ENCODE measurements around the gene PEX5L.
A peak's percentile ranks its signal among the peaks of the same experiment; 100 is the strongest.
"Not testable (repeated sequence)": the region's sequence is repeated elsewhere in the genome, so short reads cannot be mapped to it uniquely, and the experiment has no call there.

The PEX5L gene, protein sequence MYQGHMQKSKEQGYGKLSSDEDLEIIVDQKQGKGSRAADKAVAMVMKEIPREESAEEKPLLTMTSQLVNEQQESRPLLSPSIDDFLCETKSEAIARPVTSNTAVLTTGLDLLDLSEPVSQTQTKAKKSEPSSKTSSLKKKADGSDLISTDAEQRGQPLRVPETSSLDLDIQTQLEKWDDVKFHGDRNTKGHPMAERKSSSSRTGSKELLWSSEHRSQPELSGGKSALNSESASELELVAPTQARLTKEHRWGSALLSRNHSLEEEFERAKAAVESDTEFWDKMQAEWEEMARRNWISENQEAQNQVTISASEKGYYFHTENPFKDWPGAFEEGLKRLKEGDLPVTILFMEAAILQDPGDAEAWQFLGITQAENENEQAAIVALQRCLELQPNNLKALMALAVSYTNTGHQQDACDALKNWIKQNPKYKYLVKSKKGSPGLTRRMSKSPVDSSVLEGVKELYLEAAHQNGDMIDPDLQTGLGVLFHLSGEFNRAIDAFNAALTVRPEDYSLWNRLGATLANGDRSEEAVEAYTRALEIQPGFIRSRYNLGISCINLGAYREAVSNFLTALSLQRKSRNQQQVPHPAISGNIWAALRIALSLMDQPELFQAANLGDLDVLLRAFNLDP

DNA sequence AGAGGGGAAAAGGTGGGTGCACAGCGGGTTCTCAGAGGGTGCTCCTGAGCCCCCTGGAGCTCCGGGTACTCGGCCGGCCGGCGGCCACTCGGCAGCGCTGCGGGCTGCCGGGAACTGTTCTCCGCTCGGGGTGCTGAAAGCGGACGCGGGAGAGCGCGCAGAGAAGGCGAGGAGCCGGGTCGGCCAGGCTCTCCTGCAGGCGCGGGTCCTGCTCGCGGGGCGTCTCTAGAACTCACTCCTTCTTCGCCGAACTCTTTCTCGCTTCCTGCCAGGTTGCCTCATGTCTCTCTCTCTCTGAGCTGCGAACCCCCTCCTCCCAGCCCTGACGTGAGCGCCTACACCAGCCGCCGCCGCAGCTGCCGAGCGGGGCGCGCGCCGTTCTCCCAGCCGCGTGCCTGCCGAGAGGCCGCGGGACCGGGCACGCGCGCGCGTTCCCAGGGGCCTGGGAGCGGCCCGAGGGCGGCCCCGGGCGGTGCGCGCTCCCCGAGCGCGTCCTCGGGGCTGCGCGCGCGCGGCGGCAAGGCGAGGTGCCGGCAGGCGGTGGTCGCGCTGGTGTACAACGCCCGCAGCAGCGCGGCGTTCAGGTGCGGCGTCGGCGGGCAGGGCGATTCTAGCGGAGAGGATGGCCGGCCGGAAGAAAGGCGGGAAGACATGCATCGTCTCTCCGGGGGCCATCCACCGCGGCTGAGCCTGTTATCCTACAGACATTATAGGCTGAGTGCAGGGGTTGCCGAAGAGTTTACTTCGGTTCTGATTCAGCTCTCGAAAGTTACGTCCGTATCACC, at the start of gene PEX5L:
PEX5L (minus strand) TSS at position 267 of the 785 bp plus-strand sequence. CDS start 338 bp downstream, outside the sequence.
- DNase-seq (ENCODE audit: low spot score), result peak; percentile 83

DNA sequence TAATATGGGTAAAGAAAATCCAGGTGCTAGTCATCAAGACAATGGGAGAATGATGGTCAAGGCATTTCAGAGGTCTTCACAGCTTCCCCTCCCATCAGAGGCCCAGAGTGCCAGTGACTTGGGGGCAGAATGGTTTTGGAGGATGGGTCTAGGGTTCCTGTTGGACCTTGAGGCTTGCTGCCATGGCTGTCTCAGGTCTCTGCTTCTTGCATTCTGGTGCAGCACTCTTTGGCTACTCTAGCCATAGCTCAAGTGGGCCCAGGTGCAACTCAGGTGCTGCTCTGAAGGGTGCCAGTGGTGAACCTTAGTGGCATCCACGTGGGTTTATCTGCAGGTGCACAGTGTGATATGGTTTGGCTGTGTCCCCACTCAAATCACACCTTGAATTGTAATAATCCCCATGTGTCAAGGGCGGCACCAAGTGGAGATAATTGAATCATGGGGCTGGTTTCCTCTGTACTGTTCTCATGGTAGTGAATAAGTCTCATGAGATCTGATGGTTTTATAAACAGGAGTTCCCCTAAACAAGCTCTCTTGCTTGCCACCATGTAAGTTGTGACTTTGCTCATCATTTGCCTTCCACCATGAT, 48.5 kb upstream of the PEX5L start:
- no peak for DNase-seq (ENCODE audit: low spot score)

DNA sequence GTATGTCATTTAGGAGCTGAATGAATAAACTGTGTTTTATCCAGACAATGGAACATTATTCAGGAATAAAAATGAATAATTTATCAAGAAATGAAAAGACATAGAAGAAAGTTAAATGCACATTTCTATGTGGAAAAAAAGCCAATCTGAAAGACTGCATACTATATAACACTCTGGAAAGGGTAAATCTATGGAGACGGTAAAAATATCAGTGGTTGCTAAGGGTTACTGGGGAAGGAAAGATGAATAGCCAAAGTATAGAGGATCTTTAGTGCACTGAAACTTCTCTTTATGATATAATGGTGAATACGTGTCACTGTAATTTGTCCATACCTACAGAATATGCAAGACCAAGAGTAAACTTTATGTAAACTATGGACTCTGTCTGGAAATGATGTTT, 46.0 kb upstream of the PEX5L start:
- no peak for DNase-seq (ENCODE audit: low spot score)

DNA sequence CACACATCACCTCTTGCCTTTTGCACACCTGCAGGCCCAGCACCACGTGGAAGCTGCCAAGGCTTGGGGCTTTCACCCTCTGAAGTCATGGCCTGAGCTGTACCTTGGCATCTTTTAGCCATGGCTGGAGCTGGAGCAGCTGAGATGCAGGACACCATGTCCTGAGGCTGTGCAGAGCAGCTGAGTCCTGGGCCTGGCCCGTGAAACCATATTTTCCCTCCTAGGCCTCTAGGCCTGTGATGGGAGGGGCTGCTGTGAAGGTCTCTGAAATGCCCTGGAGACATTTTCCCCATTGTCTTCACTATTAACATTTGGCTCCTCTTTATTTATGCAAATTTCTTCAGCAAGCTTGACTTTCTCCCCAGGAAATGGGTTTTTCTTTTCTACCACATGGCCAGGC, 41.9 kb upstream of the PEX5L start:
- no peak for DNase-seq (ENCODE audit: low spot score)

DNA sequence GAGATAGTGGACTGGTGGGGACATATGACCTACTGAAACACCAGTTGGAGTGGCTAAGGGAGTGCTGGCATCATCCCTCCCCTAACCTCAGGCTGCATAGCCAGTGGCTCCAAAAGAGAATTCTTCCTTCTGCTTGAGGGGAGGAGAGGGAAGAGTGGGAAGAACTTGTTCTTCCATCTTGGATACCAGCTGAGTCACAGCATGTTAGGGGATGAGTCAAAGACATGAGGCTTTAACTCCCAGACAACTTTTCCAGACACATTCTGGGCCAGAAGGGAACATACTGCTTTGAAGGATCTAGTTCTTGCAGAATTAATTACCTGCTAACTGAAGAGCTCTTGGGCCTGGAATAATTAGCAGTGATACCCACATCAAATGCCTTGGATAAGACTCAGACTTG, 36.8 kb upstream of the PEX5L start:
- no peak for DNase-seq (ENCODE audit: low spot score)

DNA sequence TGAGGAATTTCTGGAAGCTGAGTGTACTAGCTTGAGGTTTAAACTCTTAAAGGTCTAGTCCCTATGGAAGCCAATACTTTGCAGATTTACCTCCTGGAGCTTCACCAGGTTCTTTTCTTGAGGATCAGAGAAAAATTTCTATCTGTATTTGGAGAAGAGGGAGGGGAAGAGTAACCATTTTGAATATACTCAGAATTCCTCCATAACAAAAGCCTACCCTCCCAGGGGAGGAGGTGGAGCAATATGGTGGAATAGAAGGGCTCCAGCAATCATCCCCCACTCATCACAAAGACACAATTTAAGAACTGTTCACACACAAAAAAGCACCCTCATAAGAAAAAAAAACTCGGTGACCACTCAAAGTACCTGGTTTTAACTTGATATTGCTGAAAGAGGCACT, 36.0 kb upstream of the PEX5L start:
- no peak for DNase-seq (ENCODE audit: low spot score)

DNA sequence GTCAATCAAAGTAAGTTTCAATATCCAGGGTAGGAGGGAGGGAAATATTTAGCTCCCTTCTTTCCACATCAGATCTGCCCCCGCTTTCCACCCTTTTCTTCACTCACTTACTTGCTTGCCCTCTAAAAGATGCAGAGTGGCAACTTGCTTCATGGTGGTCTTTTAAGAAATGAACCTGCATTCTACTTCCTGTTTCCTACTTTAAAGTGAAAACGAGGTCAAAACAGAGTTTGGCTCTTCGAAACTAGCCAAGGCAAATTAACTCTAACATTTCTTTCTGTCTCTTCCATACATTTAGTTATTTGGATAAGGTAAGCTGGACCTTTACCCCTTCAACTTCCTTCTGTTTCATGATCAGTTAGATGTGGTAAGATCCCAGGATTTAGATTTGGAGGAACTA, 34.2 kb upstream of the PEX5L start:
- no peak for DNase-seq (ENCODE audit: low spot score)

DNA sequence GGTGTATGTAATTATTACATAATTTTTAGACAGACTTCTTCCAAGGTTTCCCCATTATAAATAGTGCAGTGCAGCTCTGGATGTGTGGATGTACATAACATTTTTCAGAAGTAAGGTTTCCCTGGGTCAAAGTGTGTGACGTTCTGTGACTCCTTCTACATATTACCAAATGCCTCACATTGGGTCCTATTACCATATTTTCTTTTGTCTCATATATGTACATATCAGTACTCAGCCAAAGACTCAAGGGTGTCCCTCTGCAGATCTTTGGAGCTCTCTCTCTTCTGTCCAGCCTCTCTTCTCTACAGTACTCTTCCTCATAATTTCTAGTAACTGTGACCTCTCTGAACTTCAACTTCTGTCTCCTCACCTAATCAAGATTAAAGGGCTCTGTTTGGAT, 31.3 kb upstream of the PEX5L start:
- DNase-seq (ENCODE audit: low spot score), result no peak

DNA sequence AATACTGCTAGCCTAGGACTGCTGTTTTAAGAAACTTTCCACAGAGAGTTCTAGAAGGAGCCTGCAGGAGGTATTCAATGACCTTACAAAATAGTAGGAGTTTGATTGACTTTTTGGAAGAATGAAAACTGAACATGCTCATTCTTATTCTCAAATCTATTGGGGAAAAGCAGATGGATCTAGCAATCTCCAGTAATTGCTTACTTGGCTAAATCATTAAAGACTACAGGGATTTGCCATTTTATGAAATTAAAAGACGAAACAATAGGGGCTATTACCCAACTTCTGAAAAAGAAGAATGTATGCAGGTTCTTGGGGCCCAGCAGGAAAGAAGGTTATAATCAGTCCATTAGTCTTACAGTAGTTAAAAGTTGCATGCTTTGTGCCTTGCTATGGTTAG, 29.9 kb upstream of the PEX5L start:
- DNase-seq (ENCODE audit: low spot score), result no peak

DNA sequence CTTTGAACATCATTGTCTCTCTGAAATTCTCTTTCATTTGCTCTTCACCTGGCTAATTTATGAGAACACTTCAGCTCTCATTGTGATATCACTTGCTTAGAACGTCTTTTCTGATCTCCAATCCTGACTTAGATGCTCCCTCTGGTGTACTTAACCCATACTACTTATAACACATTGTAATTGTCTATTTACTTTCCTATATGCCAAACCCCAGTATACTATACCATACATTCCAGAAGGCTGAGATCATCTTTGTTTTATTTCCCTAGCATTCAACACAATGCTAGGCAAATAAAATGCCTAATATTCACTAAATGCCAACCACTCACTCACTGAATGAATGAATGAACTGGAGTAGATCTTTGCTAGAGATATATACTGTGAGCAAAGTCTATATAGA, 27.0 kb upstream of the PEX5L start:
- no peak for DNase-seq (ENCODE audit: low spot score)

DNA sequence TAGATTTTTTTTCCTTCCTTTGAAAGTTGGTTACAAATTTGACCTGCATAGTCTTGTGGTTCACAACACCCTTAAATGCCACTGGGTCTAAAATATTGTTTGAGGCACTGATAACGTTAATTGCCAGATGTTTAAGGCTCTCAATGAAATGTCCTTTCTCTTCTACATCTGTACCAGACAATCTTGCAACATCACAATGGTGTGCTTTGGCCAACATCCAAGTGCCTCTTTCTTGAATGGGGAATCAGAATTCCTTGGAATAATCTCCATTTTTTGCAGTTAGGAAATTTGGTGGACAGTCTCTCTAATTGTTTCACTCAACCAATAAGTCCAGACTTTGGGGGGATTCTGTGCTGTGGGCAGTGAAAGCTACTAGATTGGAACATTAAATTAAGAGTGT, 26.0 kb upstream of the PEX5L start:
- DNase-seq (ENCODE audit: low spot score), result no peak

DNA sequence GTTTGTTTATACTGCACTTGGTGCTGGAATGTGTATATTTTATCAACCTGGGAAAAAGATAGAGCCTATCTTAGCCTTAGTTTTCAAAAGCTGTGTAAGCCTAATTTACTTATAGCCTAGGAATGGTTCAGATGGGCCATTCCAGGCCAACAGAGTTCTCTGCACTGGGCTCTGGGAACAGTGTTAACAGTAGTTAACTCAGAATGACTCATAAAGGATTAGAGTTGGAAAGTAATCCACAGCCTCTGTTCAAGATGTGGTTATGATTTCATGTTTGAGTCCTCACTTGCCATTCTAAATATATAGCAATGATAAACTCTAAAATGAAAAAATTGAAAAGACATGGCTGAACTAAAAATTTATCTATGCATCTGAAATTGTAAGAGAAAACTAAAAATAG, 22.6 kb upstream of the PEX5L start:
- no peak for DNase-seq (ENCODE audit: low spot score)

DNA sequence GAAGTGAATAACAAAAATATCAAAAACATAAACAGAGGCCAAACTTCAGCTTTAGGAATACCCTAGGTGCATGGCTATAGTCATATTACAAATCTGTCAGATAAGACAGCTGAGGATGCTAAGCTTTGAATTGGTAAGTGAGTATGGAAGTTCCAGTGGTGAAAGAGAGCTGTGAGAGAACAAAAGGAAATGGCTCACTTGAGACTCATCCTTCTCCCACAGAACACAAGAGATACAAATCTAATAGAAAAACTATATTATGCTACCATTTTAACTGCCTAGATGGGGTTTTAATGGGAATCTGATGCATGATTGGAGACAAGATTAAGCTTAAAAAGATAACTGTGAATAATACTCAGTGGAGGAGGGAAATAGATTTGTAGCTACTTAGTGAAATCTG, 21.5 kb upstream of the PEX5L start:
- DNase-seq (ENCODE audit: low spot score), result no peak

DNA sequence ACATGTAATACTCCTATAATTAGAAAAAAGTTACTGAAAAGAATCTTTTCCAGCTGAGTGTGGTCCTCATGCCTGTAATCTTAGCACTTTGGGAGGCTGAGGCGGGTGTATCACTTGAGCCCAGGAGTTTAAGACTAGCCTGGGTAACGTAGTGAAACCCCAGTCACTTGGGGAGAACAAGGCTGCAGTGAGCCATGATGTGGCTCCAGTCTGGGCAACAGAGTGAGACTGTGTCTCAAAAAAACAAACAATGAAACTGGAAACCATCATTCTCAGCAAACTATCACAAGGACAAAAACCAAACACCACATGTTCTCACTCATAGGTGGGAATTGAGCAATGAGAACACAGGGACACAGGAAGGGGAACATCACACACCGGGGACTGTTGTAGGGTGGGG, 18.9 kb upstream of the PEX5L start:
- not testable (repeated sequence) for DNase-seq (ENCODE audit: low spot score)

DNA sequence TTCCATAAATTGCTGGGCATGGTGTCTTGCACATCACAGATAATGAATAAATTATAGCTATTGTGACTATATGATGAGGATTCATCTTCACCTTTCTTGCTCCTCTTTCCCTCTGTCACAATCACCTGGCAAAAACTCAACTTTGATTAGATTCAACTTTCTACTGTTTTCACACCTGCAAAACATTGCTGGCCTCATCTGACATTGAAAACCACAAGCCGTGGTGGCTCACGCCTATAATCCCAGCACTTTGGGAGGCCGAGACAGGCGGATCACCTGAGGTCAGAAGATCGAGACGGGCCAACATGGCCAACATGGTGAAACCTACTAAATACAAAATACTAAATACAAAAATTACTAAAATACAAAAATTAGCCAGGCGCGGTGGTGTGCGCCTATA, 12.7 kb upstream of the PEX5L start:
- no peak for DNase-seq (ENCODE audit: low spot score)

DNA sequence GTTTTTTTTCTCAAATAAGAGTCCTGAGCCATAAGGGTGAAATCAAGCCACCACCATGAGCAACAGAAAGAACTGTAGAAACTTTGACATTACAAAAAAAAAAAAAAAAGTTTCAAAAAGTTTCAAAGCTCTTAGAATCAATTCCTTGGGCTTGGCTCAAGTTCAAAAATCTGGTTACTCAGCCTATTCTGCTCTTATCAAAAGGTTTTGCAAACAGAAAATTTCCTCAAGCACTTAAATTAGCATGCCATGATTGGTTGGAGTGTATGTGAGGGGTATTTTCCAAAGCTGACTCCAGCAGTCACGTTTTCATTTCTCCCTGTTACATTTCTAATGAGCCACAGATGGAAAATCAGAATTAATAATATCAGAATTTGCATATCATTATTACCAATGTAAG, 12.1 kb upstream of the PEX5L start:
- no peak for DNase-seq (ENCODE audit: low spot score)

DNA sequence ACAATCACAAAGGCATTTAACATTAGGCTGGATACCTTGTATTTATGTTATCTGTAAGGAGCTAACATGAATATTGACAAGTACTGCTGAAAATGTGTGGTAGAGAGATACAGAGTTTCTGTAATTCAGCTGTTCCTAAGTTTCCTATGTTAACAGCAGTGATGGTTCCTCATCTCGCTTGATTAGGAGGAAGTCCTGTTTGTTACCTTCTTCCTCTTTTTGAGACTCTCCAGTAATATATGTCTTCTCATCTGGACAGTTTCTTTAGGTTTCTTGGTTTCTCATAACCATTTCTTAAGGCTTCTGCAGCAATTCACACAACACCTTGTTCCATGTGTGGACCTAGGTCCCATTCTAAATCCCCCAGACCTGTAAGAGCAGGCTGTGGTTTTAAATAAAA, 11.4 kb upstream of the PEX5L start:
- DNase-seq (ENCODE audit: low spot score), result no peak

DNA sequence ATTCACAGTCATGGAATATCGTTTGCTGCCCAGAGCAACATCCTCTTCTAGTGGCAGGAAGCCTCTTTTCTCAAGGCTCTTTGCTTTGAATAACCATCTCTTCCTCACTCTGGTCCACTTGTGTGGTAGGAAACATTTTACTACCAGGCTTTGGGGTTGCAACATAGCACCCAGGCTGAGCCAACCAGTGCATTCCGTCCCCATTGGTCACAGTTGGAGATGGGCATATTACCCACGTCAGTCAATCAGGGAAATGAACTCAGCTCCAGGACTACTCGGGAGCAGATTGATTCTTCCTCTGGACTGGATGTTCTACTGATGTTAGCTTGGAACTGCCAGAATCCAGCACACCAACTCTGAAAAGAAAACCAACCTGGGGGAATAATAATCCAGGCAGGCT, 4.2 kb upstream of the PEX5L start:
- no peak for DNase-seq (ENCODE audit: low spot score)

DNA sequence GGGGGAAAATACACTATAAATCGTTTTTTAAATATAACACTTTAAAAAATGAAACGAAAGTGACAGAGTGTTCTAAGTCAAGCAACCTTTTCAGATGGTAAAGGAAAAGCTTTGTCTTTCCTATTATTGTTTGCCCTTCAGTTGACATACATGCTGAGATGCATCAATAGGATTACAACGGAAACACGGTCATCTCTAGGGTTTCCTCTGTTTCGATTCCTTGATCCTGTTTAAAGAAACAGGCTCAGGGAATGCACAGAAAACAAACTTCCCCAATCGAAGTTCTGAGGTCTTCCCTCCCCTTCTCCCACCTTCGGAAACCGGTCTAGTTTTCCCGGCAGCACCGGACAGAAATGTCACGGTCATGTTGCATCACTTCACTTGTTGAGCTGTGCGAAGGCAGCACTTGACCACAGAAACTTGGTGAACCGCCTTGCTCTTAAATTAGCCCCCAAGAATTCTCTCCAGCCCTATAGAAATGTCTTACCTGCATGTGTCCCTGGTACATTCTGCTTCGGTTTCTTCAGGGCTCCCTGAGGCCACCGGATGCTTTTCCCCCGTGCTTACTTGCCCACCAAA, 556 bp downstream of the PEX5L start:
- DNase-seq (ENCODE audit: low spot score), result no peak

DNA sequence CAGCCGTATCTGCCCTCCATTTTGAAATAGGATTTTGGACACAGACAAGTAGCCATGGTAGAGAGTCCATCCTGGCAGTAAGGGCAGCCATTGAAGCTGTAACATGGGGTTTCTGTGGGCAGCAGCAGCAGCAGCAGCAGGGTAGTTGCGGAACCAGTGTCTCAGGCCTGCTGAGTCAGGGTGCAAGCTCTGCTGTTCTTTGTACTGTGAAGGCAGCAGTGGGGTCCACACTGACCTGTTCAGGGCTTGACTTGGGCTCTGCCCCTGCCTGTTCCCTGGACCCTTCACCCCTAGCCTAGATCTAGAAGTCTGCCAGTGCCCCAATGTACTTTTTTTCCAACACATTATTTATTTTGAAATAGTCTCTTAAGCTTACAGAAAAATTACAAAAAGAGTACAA, 9.7 kb downstream of the PEX5L start:
- DNase-seq (ENCODE audit: low spot score), result no peak

DNA sequence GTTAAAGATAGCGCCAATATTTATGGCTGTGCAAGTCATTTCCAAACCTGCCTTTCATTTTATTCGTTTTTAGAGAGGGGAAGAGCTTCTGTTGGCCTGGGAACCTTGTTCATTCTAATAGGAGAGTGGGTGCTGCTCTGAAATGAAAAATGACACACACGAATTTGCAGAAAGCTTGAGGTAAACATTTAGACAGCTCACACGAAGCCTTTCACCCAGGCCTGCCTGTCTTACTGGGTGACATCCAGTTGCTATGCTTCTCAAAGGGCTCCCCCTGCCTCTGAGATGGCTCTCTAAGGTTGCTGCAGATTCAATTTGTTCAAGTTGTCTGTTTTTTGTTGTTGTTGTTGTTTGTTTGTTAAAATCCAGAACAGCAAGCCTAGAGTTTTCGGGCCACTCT, 18.2 kb downstream of the PEX5L start:
- no peak for DNase-seq (ENCODE audit: low spot score)

DNA sequence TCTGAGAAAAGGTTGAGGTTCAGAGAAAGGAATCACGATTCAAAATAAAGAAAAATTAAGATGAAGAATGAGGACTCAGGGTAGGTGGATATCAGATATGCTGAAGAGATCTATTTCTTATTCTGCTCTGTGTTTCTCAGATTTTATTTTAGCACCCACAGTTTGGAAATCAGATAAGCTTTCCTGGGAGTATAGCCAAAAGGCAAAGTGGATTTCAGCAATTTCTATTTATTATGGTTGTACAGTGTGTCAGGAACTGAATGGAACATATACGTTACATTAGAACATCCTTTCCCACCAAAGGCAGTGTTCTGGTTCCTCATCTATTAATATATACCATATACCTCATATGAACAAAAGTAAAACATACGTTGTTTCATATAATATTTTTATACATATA, 18.9 kb downstream of the PEX5L start:
- DNase-seq (ENCODE audit: low spot score), result no peak

Measured in AG20443 (cell line).